ENCODE data around the gene NDNF.

Gene NDNF

GRCh38 chr4:121079376-121079775 is 7.0 kb upstream of the NDNF start:
- no peak overlapping the region for H3K4me3 Mint-ChIP-seq
- H3K4me1 Mint-ChIP-seq (ENCODE audit: low read depth), result peaks cover 9% of the 10 kb centered on the region
- H3K27me3 Mint-ChIP-seq, result peaks cover 8% of the 10 kb centered on the region
- no peak overlapping the region for H3K27ac Mint-ChIP-seq
- peaks cover 10% of the 10 kb centered on the region for H3K36me3 Mint-ChIP-seq
- H3K9me3 Mint-ChIP-seq (ENCODE audit: low read depth), result no peaks in the 10 kb centered on the region

GRCh38 chr4:121077496-121077895 is 5.2 kb upstream of the NDNF start:
- Mint-ChIP-seq H3K27ac (no peak overlapping the region), H3K9me3 (ENCODE audit: low read depth) (no peaks in the 10 kb centered on the region), H3K4me3 (no peak overlapping the region), H3K4me1 (ENCODE audit: low read depth) (peaks cover 15% of the 10 kb centered on the region), H3K36me3 (peaks cover 12% of the 10 kb centered on the region), H3K27me3 (peaks cover 23% of the 10 kb centered on the region)

DNA sequence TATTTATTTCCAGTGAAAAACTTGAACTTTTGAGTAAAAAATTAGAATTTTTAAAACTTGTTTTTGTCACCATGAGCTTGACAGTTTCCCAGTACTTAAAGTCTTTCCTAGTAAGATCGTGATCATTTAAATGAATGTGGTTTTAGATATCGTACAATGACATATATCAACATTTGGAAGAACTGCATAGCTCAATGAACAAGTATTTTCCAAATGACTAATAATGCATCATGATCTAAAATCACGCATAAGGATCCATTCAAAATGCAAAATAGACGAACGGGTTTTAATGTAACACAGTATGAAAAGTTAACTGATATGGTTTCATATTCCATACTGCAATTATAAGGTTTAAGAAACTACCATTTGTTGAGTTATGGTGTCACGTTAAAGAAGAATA is 4.1 kb upstream of the NDNF start:
- Mint-ChIP-seq H3K9me3 (ENCODE audit: low read depth) (no peaks in the 10 kb centered on the region), H3K4me1 (ENCODE audit: low read depth) (peaks cover 22% of the 10 kb centered on the region), H3K36me3 (peaks cover 10% of the 10 kb centered on the region), H3K4me3 (no peak overlapping the region), H3K27me3 (peaks cover 21% of the 10 kb centered on the region), H3K27ac (no peak overlapping the region)

DNA sequence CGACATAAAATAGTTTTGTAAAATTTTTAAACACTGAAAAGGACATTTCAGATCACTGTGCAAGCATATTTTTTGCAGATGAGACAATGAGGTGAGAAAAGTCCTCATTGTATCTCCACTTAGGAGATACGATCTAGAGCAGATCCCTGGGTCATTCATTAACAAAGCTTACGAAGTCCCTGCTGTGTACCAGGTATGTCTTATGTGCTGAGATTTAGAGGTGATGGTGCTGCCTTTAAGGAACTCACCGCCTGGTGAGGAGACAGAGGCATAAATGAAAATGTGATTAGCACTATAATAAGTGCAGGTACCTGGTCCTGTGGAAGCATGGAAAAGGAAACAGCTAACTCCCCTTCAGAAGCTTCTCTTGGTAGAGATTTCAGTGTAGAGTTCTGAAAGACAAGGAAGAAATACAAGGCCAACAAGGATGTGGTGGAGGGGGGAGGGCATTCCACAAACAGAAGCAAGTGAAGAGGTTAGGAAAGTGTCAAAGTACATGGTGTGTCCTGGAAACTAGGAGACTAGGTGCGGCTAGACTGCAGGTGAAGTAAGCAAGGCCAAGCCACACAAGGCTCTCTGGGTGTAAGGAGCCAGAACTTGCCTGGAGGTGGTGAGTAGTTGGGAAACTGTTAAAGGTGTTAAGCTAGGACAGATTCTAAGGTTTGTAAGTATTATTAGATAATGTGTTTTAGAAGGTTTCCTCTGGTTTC is 1.5 kb upstream of the NDNF start:
- no peaks in the 10 kb centered on the region for H3K9me3 Mint-ChIP-seq (ENCODE audit: low read depth)
- H3K27ac Mint-ChIP-seq, result no peak overlapping the region
- peaks cover 26% of the 10 kb centered on the region for H3K27me3 Mint-ChIP-seq
- no peak overlapping the region for H3K4me3 Mint-ChIP-seq
- H3K36me3 Mint-ChIP-seq, result peaks cover 3% of the 10 kb centered on the region
- H3K4me1 Mint-ChIP-seq (ENCODE audit: low read depth), result peaks cover 34% of the 10 kb centered on the region

GRCh38 chr4:121073004-121073435 is 685 bp upstream of the NDNF start:
- H3K4me3 Mint-ChIP-seq, result peak overlapping the region; percentile 91
- peaks cover 3% of the 10 kb centered on the region for H3K36me3 Mint-ChIP-seq
- no peaks in the 10 kb centered on the region for H3K9me3 Mint-ChIP-seq (ENCODE audit: low read depth)
- H3K27me3 Mint-ChIP-seq, result peaks cover 28% of the 10 kb centered on the region
- H3K27ac Mint-ChIP-seq, result no peak overlapping the region
- H3K4me1 Mint-ChIP-seq (ENCODE audit: low read depth), result peaks cover 28% of the 10 kb centered on the region

- peak overlapping the region; percentile 86 for H3K4me3 Mint-ChIP-seq
- H3K27ac Mint-ChIP-seq, result no peak overlapping the region
- peaks cover 28% of the 10 kb centered on the region for H3K27me3 Mint-ChIP-seq
- H3K36me3 Mint-ChIP-seq, result peaks cover 3% of the 10 kb centered on the region
- no peaks in the 10 kb centered on the region for H3K9me3 Mint-ChIP-seq (ENCODE audit: low read depth)
- H3K4me1 Mint-ChIP-seq (ENCODE audit: low read depth), result peaks cover 25% of the 10 kb centered on the region
These were observed 603 bp downstream of the NDNF start for GRCh38 chr4:121071640-121072223.

GRCh38 chr4:121070696-121071639 is 1.4 kb downstream of the NDNF start:
- Mint-ChIP-seq H3K27ac (no peak overlapping the region), H3K36me3 (peaks cover 3% of the 10 kb centered on the region), H3K9me3 (ENCODE audit: low read depth) (no peaks in the 10 kb centered on the region), H3K4me1 (ENCODE audit: low read depth) (peaks cover 25% of the 10 kb centered on the region), H3K27me3 (peaks cover 28% of the 10 kb centered on the region), H3K4me3 (peak overlapping the region; percentile 86)

DNA sequence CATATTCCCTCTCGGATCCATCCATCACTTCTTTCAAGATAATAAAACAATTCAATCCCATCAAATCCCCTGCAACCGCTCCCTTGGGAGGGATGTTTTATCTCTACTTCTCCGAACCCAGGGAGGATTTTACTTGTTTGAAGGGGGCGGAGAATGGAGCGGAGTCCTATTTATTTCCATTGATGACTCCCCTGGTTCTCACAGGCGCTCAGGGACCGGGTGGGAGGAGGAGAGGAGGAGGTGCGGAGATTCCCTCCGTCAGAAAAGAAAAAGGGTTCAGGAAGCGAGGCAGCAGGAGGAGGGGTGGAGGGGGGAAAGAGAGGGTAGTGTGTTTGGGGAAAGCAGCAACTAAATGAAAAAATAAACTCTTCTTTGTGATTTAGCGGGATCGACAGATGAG is 2.1 kb downstream of the NDNF start:
- H3K4me1 Mint-ChIP-seq (ENCODE audit: low read depth), result peaks cover 25% of the 10 kb centered on the region
- no peak overlapping the region for H3K27ac Mint-ChIP-seq
- peak overlapping the region; percentile 86 for H3K4me3 Mint-ChIP-seq
- H3K27me3 Mint-ChIP-seq, result peaks cover 28% of the 10 kb centered on the region
- peaks cover 3% of the 10 kb centered on the region for H3K36me3 Mint-ChIP-seq
- H3K9me3 Mint-ChIP-seq (ENCODE audit: low read depth), result no peaks in the 10 kb centered on the region

GRCh38 chr4:121069430-121069829 is 2.9 kb downstream of the NDNF start:
- Mint-ChIP-seq H3K27me3 (peaks cover 25% of the 10 kb centered on the region), H3K36me3 (peaks cover 3% of the 10 kb centered on the region), H3K27ac (no peak overlapping the region), H3K9me3 (ENCODE audit: low read depth) (no peaks in the 10 kb centered on the region), H3K4me1 (ENCODE audit: low read depth) (peaks cover 25% of the 10 kb centered on the region), H3K4me3 (no peak overlapping the region)

GRCh38 chr4:121064482-121064881 is 7.9 kb downstream of the NDNF start:
- Mint-ChIP-seq H3K4me3 (no peak overlapping the region), H3K27me3 (peaks cover 2% of the 10 kb centered on the region), H3K27ac (no peak overlapping the region), H3K9me3 (ENCODE audit: low read depth) (no peaks in the 10 kb centered on the region), H3K36me3 (no peaks in the 10 kb centered on the region), H3K4me1 (ENCODE audit: low read depth) (no peaks in the 10 kb centered on the region)

GRCh38 chr4:121062521-121062920 is 9.8 kb downstream of the NDNF start:
- Mint-ChIP-seq H3K27ac (no peak overlapping the region), H3K9me3 (ENCODE audit: low read depth) (no peaks in the 10 kb centered on the region), H3K4me1 (ENCODE audit: low read depth) (no peaks in the 10 kb centered on the region), H3K4me3 (no peak overlapping the region), H3K36me3 (no peaks in the 10 kb centered on the region), H3K27me3 (no peaks in the 10 kb centered on the region)

GRCh38 chr4:121061861-121062260 is 10.5 kb downstream of the NDNF start:
- H3K4me3 Mint-ChIP-seq, result no peak overlapping the region
- H3K9me3 Mint-ChIP-seq (ENCODE audit: low read depth), result no peaks in the 10 kb centered on the region
- no peak overlapping the region for H3K27ac Mint-ChIP-seq
- no peaks in the 10 kb centered on the region for H3K36me3 Mint-ChIP-seq
- H3K27me3 Mint-ChIP-seq, result peaks cover 1% of the 10 kb centered on the region
- no peaks in the 10 kb centered on the region for H3K4me1 Mint-ChIP-seq (ENCODE audit: low read depth)

DNA sequence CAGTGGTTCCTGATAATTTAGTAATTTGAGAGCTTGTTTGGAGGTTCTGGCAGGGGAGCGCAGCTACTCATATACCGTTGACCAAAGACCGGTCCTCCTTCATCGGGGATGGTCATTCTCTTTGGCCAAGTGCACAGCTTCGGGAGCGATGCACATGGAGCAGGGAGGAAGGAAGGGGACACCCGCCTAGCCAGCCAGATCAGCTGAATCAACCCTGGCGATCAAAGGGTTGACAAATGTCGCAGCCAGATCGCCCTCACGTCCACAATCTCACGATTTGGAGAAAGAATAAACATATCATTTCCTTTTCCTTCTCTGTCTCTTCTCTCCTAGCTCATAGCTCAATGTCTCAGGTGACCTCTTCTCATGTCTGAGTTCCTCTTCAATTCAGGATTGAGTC is 11.1 kb downstream of the NDNF start:
- Mint-ChIP-seq H3K36me3 (no peaks in the 10 kb centered on the region), H3K9me3 (ENCODE audit: low read depth) (no peaks in the 10 kb centered on the region), H3K4me3 (no peak overlapping the region), H3K27me3 (peaks cover 1% of the 10 kb centered on the region), H3K4me1 (ENCODE audit: low read depth) (no peaks in the 10 kb centered on the region), H3K27ac (no peak overlapping the region)

DNA sequence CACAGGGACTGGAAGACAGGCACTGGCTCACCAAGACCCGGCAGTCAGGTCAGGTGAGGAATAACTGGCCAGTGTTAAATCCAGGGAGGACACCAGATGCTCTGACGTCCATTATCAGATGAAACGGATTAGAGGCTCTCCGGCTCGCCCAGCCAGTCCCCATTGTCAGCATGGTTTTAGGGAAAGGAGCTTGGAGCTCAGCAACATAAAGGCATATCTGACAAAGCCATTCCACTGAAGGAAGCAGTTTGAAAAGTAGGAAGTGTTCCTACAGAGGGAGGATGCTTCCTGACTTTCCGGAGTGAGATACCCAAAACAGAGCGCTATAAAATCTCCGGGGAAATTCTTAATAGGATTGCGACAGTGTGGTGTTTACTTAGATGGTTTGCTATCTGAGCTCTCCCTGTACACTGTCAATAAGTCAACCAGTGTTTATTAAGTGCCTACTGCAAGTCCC is 14.8 kb downstream of the NDNF start:
- Mint-ChIP-seq H3K27me3 (peaks cover 1% of the 10 kb centered on the region), H3K4me1 (ENCODE audit: low read depth) (no peaks in the 10 kb centered on the region), H3K27ac (no peak overlapping the region), H3K9me3 (ENCODE audit: low read depth) (no peaks in the 10 kb centered on the region), H3K4me3 (no peak overlapping the region), H3K36me3 (no peaks in the 10 kb centered on the region)

GRCh38 chr4:121056066-121056465 is 16.3 kb downstream of the NDNF start:
- no peaks in the 10 kb centered on the region for H3K4me1 Mint-ChIP-seq (ENCODE audit: low read depth)
- H3K36me3 Mint-ChIP-seq, result no peaks in the 10 kb centered on the region
- H3K27me3 Mint-ChIP-seq, result peaks cover 1% of the 10 kb centered on the region
- no peak overlapping the region for H3K4me3 Mint-ChIP-seq
- no peaks in the 10 kb centered on the region for H3K9me3 Mint-ChIP-seq (ENCODE audit: low read depth)
- no peak overlapping the region for H3K27ac Mint-ChIP-seq

Data from activated naive CD8-positive, alpha-beta T cell (primary cell).